B cell (primary cell): ENCODE results near the gene AMN1.

Experiments used
- CTCF ChIP-seq: fragments of 200-600 bp; IDR thresholded peaks from one replicate; pipeline ENCODE4 v1.8.0; 2022; ENCODE audit warnings: antibody characterized with exemption, mild to moderate bottlenecking
- EZH2 ChIP-seq: IDR thresholded peaks from 2 replicates; pipeline ENCODE4 v1.6.1; 2012; ENCODE audit warnings: borderline replicate concordance, low read depth, mild to moderate bottlenecking, moderate library complexity, low read length; ENCODE audit not compliant: insufficient read depth, poor library complexity, severe bottlenecking

DNA sequence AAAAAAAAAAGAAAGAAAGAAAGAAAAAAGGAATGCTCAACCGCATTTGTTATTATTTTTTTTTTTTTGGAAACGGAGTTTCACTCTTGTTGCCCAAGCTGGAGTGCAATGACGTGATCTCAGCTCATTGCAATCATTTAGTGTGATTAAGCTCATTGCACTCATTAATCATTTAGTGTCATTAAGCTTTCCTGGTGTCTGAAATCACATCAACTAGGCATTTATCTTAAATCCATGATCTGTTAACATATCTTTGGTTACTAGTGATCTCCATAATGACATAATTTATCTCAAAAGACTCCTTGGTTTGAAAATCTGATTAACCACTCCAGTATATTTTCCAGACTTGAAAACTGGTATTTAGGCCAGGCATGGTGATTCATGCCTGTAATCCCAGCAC lies 43.0 kb downstream of the AMN1 start:
- TF ChIP-seq EZH2, result no peak
- TF ChIP-seq CTCF, result no peak
